SW 1271 (cell line): Measurements from ENCODE around the gene FHIT.

Experiments
- DNase-seq, 2 experiments: peaks; one replicate each; lab custom pipeline; 2025; lab: John Stamatoyannopoulos, UW

Gene FHIT

DNA sequence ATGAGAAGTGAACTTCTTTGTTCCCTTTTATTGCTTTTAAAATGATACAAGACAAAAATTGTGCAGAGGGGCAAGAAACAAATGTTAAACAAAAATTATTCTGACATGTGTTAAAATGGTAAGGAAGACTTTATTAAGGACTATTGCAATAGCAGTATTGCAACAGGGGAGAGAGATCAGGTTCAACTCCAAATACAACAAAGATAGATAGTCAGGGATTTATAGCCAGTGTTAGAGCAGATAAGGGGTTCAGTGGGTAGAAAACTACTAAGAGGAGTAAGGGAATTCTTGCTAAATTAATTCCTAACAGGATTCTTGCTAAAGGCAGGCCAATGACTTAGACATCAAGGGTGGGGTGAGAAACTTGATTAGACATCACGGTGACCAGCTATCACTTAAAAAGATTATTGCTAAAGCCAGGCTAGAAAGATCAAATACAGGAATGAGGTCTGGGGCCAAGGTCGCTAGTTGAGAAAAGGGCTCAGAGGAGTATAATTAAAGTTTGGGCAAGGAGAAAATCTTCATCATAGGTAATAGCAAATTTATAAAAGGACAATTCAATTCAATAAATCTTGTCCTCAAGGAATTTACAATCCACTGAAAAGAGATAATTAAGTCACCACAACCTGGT lies 81.5 kb downstream of the FHIT start:
- no peak for DNase-seq

DNA sequence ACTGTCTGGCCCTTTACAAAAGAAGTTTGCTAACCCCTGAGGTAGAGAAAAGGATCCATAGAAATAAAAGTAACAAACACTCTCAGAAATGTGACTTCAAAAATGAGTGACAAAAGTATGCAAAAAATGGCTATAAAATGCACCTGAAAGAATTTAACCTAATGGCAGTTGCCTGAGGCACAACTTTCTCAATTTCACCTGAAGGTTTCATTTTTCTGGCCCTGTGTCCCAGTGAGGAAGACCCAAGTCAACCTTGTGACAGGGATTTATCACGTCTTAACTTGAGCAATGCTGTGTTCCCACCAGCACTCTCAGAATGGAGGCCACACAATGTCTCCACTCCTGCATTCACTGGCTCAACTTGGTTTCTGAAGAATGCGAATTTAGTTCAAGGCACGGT lies 83.0 kb downstream of the FHIT start:
- DNase-seq: no peak

DNA sequence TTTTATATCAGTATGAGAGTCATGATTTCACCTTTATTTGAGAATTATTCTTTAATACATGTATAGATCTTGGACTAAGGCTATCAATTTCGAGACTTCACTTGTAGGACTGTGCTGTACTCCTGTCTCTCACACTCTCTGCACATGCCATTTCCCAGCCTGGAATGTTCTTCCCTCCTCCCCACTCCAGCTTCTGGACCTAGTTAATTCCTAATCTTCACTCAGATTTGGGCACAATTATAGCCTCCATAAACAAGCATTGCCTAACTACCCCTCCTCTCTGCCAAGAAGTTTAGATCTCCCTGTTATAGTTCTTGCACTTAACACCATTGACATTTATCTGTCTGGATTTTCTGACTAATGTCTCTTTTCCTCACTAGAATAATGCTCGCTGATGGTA lies 88.3 kb downstream of the FHIT start:
- no peak for DNase-seq

DNA sequence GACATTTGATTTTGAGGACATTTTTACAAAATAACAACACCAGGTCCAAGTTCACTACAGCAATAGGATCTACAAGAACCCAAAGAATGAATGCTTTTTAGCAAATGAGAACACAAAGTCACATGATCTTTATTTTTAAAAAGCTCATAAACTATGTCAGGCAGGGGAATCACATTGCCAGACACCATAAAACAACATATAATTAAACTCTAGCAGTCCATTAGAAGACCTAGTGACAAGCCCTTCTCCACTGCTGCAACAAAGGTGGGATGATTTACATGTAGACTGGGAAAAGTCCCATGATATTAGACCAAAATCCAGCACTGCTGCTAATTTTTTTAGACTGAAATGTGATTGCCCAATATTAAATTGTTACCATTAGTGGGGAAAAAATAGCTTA lies 92.6 kb downstream of the FHIT start:
- no peak for DNase-seq

DNA sequence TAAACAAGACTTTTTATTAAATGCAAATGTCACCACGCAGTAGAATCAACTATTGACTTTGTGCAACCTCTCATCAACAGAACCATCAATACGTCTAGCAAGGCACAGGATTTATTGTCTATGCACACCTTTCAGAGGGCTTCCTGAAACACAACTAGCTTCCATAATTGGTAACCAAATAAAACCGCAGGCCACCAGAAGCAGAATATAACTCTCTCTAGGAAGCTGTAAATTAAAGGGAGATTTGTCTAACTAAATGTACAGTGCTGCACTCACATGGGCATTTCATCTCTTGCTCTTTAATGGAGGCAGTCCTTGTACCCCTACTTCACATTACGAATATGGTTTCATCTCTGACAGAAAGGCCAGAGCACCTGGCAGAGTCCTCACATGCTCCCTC lies 93.0 kb downstream of the FHIT start:
- DNase-seq: no peak

DNA sequence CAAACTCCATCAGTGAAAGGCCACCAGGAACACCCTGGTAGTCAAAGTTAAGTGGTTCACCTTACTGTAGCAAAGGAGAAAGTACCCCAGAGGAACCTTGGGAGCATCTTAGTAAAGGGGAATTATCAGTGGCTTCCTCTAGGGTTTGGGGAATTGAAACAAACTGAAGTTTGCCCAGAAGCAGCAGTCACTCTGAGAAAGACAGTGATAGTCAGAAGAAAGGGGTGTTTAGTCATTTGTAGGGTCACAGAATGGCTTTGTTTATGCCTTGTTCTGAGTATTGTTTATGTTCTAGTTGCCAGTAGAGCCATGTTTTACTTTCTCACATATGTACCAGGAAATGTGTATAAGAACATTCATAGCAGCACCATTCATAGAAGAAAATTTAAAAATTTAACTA lies 93.8 kb downstream of the FHIT start:
- no peak for DNase-seq

DNA sequence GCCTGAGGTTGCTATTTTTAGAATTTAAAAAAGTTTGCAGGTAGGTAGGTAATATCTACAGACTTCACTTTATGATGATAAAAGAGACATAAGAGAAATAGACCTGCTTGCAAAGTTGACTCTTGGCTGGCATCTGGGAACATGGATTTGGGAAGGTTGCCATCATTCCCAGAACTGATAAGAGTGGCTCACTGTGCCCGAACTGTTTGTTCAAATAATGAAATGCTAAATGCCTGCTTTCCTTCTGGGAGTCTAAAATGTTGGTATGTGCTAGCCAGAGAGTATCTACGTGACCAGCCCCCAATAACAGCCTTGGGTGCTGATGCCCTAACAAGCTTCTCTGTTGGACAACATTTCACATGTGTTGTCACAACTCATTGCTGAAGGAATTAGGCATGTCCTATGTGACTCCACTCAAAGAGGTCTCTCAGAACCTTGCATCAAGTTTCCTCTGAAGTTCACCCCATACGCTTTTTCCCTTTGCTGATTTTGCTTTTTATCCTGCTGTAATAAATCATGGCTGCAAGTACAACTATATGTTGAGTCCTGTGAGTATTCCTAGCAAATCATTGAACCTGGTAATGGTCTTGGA lies 95.5 kb downstream of the FHIT start:
- DNase-seq: no peak

DNA sequence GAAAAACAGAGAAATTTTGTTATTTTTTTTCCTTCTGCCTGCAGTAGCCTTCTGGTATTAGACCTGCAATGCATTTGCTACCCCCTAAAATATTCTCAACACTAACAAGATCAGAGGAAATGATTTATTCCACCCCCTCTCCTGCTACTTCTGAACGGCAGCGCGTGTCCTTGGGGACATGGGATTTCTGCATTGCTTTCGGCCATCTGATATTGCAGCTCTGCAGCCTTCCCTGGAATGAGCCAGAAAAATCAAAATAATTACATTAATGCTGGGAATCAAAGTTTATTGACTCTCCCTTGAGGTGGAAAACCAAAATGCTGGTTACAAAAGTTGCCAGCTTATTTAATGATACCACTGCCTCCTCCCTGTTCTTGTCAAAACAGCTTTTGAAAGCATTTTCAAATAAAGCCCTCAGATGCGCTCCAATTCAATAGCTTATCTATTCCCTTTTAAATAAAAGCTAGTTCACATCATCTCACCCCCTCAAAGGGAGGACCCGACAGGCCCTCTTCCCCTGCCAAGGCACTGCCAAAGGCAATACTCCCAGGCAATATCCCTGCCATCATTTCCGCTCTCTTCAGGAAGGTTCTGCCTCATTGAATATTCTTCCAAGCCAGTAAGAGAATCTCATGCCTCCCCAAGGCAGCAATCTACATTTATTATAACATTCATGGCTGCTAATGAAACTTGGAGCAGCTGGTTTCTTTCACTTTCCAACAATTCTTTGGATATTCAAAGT lies 96.6 kb downstream of the FHIT start:
- no peak for DNase-seq

DNA sequence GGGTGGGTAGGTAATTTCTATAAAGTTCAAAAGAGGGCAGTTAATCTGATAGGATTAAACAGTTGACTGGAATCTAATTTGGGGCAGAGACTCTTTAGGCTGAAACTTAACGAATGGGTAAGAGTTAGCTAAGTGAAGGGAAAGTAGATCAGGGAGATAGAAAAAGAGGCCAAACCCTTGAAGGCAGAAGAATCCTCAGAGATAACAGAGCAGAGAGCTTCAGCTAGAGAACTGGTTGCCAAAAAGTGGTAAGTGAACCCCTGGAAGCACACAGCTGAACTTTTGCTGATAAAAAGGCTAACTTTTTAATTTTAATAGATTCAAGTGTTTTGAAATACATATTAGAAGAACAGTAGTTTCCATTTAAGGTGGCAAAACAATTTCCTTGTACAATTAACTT lies 99.2 kb downstream of the FHIT start:
- no peak for DNase-seq

DNA sequence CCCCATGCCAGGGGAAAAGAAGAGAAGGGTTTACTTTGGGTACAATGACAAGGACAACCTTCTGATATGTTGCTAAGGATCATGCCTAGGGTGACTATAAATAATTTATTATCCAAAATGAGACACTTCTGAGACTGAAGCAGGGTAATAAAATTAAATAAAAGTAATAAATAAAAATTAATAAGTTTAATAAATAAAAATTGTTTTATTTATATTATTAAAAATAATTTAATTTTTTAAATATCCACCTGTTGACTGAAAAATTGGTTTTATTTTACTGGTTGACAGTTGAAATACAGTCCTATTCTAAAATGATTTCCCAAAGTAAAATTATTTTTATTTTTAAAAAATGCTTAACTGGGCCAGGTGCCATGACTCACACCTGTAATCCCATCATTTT lies 102.0 kb downstream of the FHIT start:
- DNase-seq: no peak

DNA sequence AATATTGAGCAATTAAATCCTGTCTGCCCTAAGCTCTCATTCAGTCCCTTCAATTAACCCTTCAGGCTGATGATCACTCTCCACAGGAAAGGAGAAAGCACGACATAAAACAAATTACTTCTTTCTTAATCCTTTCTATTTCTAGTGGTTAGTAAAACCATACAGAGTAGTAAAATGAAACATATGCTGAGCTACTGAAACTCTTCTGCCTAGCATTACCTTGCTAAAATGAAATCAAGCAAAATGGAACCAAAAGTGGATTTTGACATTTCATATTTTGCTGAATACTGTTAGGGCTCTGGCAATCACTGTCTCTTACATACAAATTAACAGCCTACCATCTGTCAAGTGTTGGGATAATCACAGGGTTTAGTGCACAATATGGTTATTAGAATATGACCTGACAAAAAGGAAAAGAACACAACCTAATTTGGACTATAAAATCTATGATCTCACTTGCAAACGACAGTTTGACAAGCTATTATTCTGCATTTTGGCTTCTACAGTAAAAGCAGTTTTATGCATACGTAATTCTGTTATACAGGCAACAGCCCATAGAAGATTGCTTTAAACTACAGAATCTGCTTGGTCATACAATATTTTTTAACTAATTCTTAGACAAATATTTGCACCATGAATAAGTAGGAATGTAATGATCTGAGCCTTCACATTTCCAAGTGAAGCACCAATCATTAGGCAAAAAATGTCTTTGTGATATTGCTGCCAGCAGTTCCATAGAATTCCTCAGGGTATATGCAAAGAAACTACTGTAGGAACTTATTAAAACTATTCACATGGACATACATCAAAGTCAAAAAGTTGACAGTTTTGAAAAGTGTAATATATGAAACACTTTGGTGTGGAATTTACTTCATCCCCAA lies 105.0 kb downstream of the FHIT start:
- DNase-seq: no peak

DNA sequence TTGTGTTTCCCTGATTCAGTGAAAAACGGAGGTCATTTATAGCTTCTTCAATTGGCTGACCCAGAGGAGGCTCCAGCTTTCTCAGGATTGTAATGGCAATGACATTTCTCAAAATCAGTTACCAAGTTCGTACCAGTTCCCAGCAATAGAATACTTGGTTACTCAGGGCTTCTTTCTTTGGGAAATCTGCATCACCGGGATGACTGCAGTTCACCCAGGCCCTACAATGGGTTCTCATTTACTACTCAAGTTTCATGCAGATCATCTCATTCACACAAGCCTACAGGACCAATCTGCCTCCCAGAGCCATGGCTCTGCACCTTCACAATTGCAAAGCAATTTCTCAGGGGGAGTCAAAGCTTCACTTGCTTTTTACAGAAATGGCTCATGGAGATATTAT lies 109.6 kb downstream of the FHIT start:
- no peak for DNase-seq

DNA sequence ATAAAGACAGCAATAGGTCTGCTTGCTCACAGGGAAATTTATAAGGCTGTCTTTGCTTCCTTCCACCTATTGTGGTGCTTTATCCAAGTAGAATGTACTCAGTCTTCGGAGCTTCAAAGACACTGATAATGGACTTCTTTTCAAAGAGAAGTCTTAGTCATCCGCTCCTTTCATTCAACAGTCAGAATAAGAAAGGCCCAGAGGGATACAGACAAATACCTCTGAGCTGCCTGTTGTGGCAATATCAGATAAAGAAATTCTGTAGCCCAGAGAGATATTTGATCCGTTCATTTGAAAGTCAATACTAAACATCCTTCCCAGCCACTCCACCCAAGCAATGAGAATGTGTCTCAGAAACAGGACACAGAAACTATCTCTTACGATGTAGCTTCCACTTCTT lies 110.0 kb downstream of the FHIT start:
- no peak for DNase-seq

DNA sequence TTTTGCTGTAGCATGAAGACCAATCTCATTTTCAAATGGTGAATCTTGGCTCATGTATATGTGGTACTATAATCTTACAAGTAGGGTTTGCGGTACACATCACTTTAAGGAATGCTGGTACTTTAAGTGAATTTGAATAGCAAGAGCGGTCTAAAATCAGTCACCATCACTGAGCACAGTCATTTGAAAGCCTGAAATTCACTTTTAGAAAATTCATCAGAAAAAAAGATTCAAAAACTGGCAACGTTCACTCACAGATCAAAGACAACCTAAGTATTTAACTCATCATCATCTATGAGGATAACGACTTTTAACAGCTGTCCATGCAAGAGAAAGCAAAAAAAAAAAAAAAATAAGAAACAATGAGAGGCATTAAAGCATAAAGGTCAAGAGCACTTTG lies 111.6 kb downstream of the FHIT start:
- no peak for DNase-seq

DNA sequence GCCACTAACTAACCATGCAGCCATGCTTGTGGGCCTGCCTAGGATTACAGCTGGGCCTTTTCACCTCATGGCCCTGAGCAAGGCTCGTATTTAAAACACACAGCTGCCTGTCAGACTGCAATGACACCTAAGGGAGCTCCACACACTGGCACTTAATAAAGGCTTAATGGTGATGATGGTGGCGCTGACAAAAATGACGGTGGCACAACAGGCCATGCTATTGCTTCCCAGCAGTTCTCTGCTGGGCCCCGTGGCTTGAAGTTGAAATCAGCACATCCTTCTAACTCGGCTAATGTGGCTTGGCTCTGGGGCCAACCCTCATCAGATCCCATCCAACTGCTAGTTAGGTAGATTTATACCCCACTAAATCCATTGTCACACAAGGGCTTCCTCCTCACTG lies 112.9 kb downstream of the FHIT start:
- DNase-seq: no peak

DNA sequence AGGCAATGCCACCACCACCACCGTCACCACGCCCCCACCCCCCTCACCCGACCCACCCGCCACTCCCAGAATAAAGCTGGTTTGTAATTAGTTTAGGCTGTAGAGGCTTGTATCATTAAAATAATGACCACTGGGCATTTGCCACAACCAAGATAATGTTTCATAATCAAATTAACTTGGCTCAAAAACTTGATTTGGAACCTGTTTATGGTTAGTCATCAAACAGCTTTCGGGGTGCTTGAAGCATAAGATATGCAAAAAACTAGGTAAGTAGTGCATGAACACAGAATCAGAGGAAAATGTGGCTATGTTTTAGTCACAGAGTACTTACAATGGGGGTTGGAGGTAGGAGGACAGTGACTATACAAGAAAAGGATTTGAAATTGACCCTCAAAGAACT lies 115.1 kb downstream of the FHIT start:
- DNase-seq: no peak

DNA sequence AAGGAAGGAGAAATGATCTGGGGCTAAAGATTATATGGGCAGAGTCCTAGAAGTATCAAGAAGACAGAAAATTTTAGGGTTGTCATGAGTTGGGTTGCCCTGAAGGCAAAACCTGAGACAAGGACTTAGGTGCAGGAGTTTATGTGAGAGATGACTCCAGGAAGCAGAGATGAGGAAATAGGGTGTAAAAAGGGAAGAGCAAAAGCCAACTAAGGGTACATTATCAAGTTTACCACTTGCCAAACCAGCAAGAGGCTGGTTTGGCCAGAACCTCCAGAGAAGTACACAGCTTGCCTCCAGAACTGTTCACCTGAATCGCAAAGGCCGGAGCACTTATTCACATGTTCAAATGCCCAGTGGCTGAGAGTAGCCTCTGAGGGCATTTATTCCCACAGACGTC lies 116.7 kb downstream of the FHIT start:
- no peak for DNase-seq

DNA sequence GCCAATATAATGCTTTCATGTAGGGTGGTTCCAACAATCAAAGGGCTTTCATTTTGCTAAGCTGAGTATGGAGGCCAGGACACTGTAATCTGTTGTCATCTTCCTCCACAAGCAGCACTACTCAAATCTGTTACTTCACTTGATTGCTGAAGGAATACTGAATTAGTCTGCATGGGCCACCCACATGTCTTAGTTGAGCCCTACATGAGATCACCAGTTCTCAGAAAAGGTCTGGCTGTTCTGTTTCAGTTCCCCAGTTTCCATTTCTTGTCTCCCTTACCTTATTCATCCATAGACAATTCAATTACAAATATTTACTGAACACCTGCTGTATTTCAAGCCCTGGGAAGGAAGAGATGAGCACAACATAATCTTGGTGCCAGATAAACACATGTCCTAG lies 119.2 kb downstream of the FHIT start:
- no peak for DNase-seq

DNA sequence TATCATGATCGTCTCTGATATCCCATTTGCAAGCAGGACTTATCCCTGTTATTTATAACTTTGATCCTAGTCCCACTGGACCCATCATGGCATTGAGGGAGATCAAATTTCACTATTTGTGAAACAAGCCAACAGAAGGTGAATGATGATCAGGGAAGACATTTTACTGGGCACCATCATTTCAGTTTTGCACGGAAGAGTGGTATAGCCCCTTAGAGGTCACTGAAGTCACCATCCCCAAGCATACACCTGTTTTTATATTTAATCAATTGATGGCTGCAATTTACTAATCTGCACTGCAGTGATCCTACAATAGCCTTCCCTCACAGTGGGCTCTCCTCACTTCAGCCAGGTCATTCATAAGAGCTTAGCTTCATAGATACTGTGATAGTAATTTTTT lies 132.4 kb downstream of the FHIT start:
- DNase-seq: no peak

DNA sequence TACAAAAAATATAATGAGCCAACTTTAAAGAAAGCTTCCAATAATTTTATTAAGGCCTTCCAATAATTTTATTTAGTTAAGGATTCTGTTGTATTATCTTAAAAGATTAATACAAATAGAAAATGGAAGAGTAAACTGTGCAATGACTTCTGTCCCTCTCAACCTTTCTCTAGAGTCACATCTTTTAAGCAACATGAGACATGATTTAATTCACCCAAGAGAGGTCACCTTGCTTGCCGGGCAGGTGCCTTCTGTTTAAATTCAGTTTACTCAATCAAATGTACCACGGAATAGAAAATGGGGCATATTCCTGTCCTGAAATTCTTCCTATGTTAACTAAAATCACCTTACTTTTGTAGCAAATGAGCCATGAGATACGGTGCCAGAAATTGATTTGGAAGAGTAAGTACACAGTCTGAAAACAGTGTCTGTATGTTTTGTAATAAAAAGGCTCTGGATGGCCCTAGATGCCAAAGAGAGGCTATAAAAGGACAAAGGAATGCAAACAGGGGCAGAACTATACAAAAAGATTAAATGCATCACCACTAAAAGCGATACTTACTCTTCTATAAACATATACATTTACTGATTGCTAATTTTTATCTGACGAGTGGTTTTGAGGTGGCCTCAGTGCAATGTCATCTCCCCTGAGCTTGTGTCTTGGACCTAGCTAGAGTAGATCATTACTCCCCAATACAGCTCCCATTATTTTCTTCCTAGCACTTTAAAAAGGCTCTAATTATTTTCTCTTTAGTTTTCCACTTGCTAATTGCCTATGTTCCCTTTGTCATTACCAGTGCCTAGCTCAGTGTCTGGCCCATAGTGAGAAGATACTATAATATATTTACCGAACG lies 134.0 kb downstream of the FHIT start:
- DNase-seq: no peak

DNA sequence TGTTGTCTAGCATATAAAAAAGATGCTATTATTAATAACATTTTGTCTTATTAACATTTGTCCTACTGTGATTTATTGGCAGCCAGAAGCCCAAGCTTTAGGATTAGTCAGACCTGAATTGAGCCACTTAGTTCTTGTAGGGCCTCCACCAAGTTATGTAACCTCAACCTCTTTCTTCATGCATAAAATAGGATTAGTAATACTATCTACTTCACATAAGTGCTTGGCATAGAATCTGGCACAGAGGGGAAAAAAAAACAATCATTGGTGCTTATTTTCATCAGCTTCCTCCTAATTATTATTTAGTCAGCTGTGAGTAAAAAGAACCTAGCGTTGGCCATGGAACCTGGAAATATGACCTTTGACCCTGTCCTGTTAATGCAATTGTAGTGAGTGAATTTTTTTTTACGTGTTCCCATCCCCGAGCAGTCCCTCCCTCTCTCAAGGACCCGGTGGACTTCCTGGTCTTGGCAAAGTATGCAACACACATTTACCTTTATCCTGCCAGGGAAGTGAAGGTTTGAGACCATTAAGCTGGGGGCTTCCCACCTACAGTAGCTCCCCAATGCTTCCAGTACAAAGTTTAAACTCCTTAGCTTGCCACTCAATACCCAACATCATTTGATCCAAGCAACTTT lies 136.8 kb downstream of the FHIT start:
- no peak for DNase-seq
